A549 treated with Hydrocortisone at 1 μM for 4 hours (cell line): Measurements from ENCODE around the gene ZDHHC23. TPM values are rescaled to one million over a fixed set of nuclear protein-coding genes. Genes with fewer than 3 reads are reported as not detected.

Experiments used
- total RNA-seq: library from RNA; stranded (reverse); fragments of 200-300 nt; extraction: Qiagen RNA extraction; gene quantifications from 5 replicates; pipeline ENCODE4 v1.2.3, GENCODE V29; 2022

ZDHHC23 gene, protein sequence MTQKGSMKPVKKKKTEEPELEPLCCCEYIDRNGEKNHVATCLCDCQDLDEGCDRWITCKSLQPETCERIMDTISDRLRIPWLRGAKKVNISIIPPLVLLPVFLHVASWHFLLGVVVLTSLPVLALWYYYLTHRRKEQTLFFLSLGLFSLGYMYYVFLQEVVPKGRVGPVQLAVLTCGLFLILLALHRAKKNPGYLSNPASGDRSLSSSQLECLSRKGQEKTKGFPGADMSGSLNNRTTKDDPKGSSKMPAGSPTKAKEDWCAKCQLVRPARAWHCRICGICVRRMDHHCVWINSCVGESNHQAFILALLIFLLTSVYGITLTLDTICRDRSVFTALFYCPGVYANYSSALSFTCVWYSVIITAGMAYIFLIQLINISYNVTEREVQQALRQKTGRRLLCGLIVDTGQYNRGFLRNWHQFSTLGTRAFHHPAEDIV
- 2.7 to 3.8 TPM (median 3.3 TPM) in 5 replicates for total RNA-seq

DNA sequence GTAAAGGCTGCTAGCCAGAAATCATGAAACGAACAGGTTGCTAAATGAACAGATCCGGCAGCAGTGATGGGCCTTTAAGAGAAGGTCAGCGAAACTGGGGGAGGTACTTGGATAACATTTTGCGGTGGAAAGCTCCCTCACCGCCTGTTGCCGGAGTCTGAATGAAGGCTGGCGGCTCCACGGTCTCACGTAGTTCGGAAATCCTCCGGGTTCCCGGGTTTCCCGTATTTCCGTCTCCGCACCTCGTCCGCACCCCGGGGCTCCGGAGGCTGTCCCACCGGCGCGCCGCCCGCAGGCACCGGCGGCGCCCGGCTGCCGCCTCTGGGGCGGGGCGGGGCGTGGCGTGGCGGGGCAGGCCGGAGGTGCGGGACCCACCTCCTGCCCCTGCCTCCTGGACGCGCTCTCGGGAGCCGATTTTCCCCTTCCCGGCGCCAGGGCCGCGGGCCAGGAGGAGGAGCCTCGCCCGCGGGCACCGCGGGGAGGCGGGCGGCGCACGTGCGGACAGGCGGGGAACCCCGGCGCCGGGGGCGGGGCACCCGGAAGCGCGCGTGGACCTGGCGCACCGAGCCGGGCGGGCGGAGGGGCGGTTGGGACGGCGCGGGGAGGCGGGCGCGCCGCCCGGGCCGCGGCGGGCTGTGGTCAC lies at the start of gene ZDHHC23:
TSS of gene ZDHHC23 (plus strand) at position 642 of the 643 bp plus-strand sequence. CDS start 790 bp downstream, outside the sequence.

Other genes starting within 250 kb of the ZDHHC23 start
- gene NAA50, start 201.8 kb upstream of the ZDHHC23 start, total RNA-seq = 132 to 194 TPM (median 149 TPM) in 5 replicates
- gene ATP6V1A, start 201.0 kb upstream of the ZDHHC23 start, total RNA-seq = 16.1 to 23.7 TPM (median 17.9 TPM) in 5 replicates
- gene GRAMD1C, start 109.2 kb upstream of the ZDHHC23 start, total RNA-seq = 0.30 to 1.1 TPM (median 0.63 TPM) in 5 replicates
- gene CCDC191, start 108.5 kb downstream of the ZDHHC23 start, total RNA-seq = 1.4 to 2.4 TPM (median 1.5 TPM) in 5 replicates
- 20.0 to 29.6 TPM (median 21.2 TPM) in 5 replicates for gene QTRT2, start 108.7 kb downstream of the ZDHHC23 start, total RNA-seq
- not detected in 5 replicates for gene DRD3, start 231.0 kb downstream of the ZDHHC23 start, total RNA-seq